HEK293T (cell line): ENCODE measurements around the gene AANAT.

Experiments
- ELF4 ChIP-seq: fragments of 450-650 bp; IDR thresholded peaks from 2 replicates; pipeline ENCODE4 v1.6.1; 2017; ENCODE audit warnings: antibody characterized with exemption
- SUZ12 ChIP-seq: fragments of 450-650 bp; IDR thresholded peaks from 2 replicates; pipeline ENCODE4 v1.6.1; 2016; ENCODE audit warnings: mild to moderate bottlenecking

DNA sequence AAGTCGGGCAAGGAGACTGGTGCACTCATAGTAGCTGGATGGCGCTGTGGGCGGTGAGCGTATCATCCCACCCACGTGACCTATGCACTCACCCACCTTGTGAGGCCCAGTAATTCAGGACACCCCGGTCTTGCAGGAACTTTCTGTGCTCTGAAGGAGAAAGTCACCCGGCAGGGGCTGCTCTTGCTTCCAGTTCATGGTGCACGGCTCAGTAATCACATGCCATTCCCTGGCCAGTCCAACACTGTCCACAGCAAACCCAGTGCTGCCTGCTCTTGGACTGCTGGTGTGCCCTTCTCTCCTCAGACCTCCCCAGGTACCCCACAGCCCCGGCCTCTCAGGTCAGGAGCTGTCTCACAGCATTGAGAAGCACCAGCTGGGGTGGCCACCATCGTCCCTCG is 50.2 kb downstream of the AANAT start:
- TF ChIP-seq ELF4: no peak
- TF ChIP-seq SUZ12: no peak
